ENCODE measurements around the gene RDH16. TPM values are rescaled to one million over a fixed set of nuclear protein-coding genes. Genes with fewer than 3 reads are reported as not detected.

RDH16 gene
- under 1 TPM; 0.27 to 0.29 TPM for total RNA-seq
- long read RNA-seq: 0 reads

GRCh38 chr12:56957229-56958052 lies at the start of gene RDH16:
Gene RDH16 (minus strand): TSS chr12:56957608. CDS start chr12:56957462, 146 bp downstream.
- intact Hi-C loops (cut with DNase I): no loop called here
- no peak for DNase-seq
- no peak for ATAC-seq

- no peak for DNase-seq
- no peak for ATAC-seq
- intact Hi-C loops (cut with DNase I): no loop called here
Measured at GRCh38 chr12:57006809-57007475, 49.5 kb upstream of the RDH16 start.

- DNase-seq (peak; percentile 65), ATAC-seq (peak; percentile 81 to 91)
- intact Hi-C loops (cut with DNase I): no loop called here
Measured at GRCh38 chr12:57005980-57006808, 48.8 kb upstream of the RDH16 start, which contains the start of gene ZBTB39. Gene ZBTB39 (minus strand): TSS chr12:57006546. CDS start chr12:57004917, 1,629 bp downstream.

GRCh38 chr12:57004651-57005050 lies 47.2 kb upstream of the RDH16 start:
- no peak for DNase-seq
- ATAC-seq: no peak
- intact Hi-C loops (cut with DNase I): loop anchor here in 1 of 2 donors (5.0 kb wide), 1 partner anchor 247 kb away; no protein-coding TSS in a partner anchor

GRCh38 chr12:57003395-57003794 lies 46.0 kb upstream of the RDH16 start:
- intact Hi-C loops (cut with DNase I): loop anchor here in 1 of 2 donors (5.0 kb wide), 1 partner anchor 246 kb away; no protein-coding TSS in a partner anchor

GRCh38 chr12:57001448-57001906 lies 44.1 kb upstream of the RDH16 start:
- intact Hi-C loops (cut with DNase I): loop anchor here in 1 of 2 donors (5.0 kb wide), 1 partner anchor 244 kb away; no protein-coding TSS in a partner anchor
- DNase-seq: peak; percentile 78
- peak; percentile 43 to 57 for ATAC-seq

More at GRCh38 chr12:57003395-57003794, 46.0 kb upstream of the RDH16 start:
- ATAC-seq (no peak), DNase-seq (no peak)

- ATAC-seq: no peak
- intact Hi-C loops (cut with DNase I): loop anchor here in 1 of 2 donors (5.0 kb wide), 1 partner anchor 243 kb away; no protein-coding TSS in a partner anchor
- no peak for DNase-seq
Measured at GRCh38 chr12:57000393-57000792, 43.0 kb upstream of the RDH16 start.

- ATAC-seq: no peak
- intact Hi-C loops (cut with DNase I): no loop called here
- DNase-seq: no peak
Measured at GRCh38 chr12:56999456-56999855, 42.0 kb upstream of the RDH16 start.

GRCh38 chr12:56998981-56999380 lies 41.6 kb upstream of the RDH16 start:
- DNase-seq: no peak
- no peak for ATAC-seq
- intact Hi-C loops (cut with DNase I): no loop called here

GRCh38 chr12:56998316-56998715 lies 40.9 kb upstream of the RDH16 start:
- DNase-seq (no peak), ATAC-seq (no peak)
- intact Hi-C loops (cut with DNase I): no loop called here

- ATAC-seq (peak; percentile 5 to 32), DNase-seq (no peak)
- intact Hi-C loops (cut with DNase I): no loop called here
Measured at GRCh38 chr12:56996793-56997545, 39.6 kb upstream of the RDH16 start.

- ATAC-seq (no peak), DNase-seq (no peak)
- intact Hi-C loops (cut with DNase I): no loop called here
Measured at GRCh38 chr12:56995930-56996496, 38.6 kb upstream of the RDH16 start.

- ATAC-seq (no peak), DNase-seq (no peak)
- intact Hi-C loops (cut with DNase I): no loop called here
Measured at GRCh38 chr12:56995201-56995929, 38.0 kb upstream of the RDH16 start.

- DNase-seq (no peak), ATAC-seq (no peak)
- intact Hi-C loops (cut with DNase I): no loop called here
Measured at GRCh38 chr12:56994231-56994746, 36.9 kb upstream of the RDH16 start.

GRCh38 chr12:56993346-56993745 lies 35.9 kb upstream of the RDH16 start:
- no peak for ATAC-seq
- intact Hi-C loops (cut with DNase I): no loop called here
- no peak for DNase-seq

GRCh38 chr12:56991319-56992246 lies 34.2 kb upstream of the RDH16 start:
- ATAC-seq: peak; percentile 64 to 76
- DNase-seq: peak; percentile 65
- intact Hi-C loops (cut with DNase I): no loop called here
